ENCODE measurements around the gene UNC119B.

GRCh38 chr12:120740871-120741270 is 30.6 kb downstream of the UNC119B start:
- no peak for TF ChIP-seq CTCF (IDR thresholded peaks at IDR 0.05)
- no peak for TF ChIP-seq POLR2A (IDR thresholded peaks at IDR 0.05)
